Fibroblast of mammary gland (primary cell): ENCODE data around the gene RPUSD1.

Experiments
- DNase-seq: peaks from one replicate; pipeline ENCODE4 v3.0.0-alpha.2; 2010; ENCODE audit warnings: low read depth
- H3K4me3 ChIP-seq: 2 replicates; pipeline ENCODE4 v1.5.1; 2011; ENCODE audit warnings: low read depth, mild to moderate bottlenecking, low read length, moderate library complexity; ENCODE audit not compliant: control insufficient read depth
- TF ChIP-seq, protein P1 (sequence below): conservative IDR thresholded peaks from 2 replicates; pipeline ENCODE4 v1.5.1; 2011; ENCODE audit warnings: low read depth, low read length, inconsistent platforms; ENCODE audit not compliant: control insufficient read depth, insufficient read depth

Gene RPUSD1

DNA sequence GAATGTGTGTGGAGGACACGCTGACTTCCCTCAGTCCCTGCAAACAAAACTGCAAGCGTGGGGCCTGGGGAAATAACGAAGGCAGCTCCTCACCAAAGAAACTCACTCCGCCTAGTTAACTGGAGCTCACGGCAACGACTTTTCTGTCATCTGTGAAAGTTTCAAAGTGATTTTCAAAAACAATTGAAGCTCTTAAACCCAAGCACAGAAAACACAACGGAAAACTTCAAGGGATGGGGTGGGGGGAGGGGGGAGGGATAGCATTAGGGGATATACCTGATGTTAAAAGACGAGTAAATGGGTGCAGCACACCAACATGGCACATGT, 15.5 kb upstream of the RPUSD1 start:
- H3K4me3 ChIP-seq, result no peak overlapping the region
- no peak for DNase-seq
- TF ChIP-seq, protein P1, sequence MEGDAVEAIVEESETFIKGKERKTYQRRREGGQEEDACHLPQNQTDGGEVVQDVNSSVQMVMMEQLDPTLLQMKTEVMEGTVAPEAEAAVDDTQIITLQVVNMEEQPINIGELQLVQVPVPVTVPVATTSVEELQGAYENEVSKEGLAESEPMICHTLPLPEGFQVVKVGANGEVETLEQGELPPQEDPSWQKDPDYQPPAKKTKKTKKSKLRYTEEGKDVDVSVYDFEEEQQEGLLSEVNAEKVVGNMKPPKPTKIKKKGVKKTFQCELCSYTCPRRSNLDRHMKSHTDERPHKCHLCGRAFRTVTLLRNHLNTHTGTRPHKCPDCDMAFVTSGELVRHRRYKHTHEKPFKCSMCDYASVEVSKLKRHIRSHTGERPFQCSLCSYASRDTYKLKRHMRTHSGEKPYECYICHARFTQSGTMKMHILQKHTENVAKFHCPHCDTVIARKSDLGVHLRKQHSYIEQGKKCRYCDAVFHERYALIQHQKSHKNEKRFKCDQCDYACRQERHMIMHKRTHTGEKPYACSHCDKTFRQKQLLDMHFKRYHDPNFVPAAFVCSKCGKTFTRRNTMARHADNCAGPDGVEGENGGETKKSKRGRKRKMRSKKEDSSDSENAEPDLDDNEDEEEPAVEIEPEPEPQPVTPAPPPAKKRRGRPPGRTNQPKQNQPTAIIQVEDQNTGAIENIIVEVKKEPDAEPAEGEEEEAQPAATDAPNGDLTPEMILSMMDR, result no peak

DNA sequence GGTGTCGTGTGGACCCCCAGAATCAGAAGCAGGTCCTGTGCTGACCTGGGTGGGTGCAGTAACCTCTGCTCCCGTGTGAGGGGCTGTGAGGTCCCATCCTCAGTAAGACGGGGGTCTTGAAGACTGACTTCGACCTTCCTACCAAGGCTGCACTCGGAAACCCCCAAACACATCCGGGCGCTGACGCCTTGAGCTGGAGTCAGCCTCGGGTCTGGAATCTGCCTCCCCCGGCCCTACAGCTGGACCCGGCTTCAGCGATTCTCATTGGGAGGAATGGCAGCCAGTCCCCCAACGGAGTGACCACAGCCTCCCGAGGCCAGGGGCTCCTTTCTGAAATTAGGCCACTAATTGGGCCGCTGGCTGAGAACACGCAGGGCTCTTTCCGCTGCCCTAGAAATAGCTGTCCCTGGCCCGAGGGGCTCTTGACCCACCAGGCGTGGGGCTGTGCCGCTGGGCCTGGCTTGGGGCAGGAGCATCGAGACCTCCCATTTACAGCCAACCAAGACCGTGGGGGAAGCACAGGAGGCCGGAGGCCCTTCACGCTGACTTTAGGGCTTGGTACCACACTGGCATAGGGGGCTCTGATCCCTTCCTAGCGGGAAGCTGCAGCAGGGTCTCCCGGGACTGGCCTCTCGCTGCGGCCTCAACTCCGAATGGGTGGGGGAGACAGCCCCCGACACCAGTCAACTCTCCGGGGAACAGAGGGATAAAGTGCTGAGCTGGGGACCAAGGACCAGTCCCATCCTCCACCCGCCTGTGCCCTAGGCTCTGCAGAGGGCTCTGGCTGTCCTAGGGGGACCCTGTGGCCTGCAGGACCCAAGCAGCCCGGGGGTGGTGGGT, 15.0 kb upstream of the RPUSD1 start:
- DNase-seq, result no peak
- H3K4me3 ChIP-seq, result no peak overlapping the region
- TF ChIP-seq, protein P1, result no peak

DNA sequence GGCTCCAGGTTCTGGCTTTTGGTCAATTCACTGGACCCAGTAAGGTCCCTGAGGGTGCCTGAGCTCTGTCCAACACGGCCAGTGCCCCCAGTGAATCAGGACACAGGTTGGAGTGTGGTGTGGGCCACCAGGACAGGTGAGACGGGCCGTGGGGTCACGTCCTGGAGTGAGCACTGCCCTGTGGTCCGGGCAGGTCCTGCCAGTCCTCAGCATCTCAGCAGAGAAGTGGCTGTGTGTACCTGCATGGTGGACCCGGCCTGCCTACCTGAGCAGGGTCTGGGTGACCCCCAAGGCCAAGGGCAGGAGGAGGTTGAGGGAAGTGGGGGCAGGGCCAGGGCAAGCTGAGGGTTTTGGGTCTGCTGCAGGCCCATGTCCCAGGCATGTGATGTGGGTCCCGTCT, 14.3 kb upstream of the RPUSD1 start:
- no peak overlapping the region for H3K4me3 ChIP-seq
- TF ChIP-seq, protein P1, result no peak
- no peak for DNase-seq

DNA sequence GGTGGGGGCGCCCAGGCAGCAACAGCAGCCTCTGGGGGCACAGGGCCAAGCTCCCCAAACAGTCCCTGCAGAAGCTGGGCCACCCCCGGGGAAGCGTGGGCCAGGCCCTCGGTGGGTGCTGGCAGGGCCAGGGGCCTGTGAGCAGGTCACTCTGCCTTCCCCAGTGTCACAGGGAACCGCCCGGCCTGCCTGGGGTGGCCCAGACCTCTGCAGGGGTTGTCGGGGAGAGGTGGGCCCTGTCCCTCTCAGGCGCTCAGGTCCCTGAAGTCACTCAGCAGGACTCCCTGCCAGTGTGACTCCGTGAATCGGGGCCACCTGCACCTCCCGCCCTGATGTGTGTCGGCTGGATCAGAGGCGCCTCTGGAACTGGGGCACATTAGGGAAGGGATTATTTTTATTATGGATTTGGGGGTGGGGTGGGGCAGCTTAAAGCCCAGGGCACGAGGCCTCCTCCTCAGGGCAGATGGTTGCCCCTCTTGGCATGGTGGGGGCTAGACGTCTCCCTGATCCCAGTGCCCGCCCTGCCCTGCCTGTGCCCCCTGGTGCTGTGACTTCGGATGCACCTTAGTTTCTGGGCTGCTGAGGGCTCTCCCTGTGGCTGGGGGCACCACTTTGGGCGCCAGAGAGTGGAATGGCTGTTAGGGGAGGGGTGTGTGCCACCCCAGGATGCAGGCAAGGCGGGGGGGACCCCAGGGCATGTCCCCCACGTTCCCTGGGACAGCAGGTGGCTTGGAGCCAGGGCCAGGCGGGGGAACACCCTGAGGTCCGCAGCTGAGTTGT, 13.6 kb upstream of the RPUSD1 start:
- TF ChIP-seq, protein P1, result no peak
- DNase-seq, result no peak
- H3K4me3 ChIP-seq, result no peak overlapping the region

DNA sequence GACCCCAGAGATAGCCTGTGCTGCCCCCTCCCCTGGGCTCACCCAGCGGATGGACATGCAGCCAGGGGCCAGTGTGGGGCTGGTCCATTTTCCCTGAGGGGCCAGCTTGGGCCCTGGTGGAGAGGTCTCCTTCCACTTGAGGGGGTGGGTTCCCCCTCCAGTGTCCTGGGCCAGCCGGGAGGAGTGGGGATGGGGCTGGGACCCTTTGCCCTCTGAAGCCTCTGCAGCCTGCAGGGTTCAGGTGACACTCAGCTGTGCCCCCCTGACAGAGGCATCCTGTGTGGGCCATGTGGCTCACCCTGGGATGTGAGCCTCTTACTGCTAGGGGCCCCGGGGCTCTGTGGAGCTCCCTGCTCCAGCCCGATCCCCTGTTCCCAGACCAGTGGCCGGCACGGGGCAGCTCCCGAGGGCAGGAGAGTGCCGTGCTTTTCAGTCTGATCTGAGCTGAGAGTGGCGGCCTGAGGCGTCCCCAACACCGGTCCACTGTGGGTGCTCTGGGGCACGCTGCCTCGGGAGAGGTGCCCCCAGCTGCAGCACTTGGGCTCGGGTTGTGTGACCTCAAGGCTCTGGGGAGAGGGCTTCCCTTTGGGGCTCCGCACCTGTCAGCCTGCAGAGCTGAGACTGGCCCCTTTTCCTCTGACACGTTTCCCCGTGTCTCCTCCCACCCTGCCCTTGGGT, 12.8 kb upstream of the RPUSD1 start:
- no peak overlapping the region for H3K4me3 ChIP-seq
- no peak for DNase-seq
- TF ChIP-seq, protein P1, result no peak

DNA sequence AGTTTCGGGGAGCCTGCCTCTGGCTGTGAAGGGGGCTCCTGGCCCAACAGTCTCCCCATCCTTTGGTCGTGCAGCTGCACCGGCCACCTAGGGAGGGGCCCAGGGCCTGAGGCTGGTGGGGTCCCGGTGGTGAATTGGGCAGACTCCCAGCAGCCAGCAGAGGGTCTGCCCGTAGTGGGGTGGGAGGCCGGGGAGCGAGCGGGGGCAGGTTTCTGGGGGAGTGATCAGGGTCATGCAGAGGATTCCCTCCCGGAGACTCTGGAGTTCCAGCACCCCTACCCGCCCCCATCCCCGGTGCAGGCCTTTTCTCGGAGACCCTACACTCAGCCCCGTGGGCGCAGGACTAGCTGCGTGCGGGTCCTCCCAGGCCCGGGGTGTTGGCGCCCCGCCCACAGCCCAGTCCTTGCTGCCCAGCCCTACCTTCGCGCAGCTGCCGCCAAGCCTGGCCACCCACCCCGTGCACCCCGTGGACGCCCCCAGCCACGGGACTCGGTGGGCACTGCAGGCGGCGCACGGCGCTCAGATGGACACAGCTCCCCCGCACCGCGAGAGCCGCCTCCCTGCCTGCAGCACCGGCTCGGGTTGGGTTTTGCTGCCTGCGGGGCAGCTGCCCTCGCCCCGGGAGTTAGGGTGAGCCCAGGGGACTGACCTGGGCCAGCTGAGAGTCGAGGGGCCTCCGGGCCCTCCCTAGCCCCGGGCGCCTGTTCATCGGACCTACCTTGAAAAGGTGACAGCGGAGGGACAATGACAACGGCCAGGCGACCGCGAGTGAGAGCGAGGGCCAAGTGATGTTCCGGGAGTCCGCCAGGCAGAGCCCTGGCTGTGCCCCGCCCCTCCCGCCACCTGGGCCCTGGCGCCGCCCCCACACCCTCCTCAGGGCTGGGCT, 12.0 kb upstream of the RPUSD1 start, which contains the start of gene GNG13:
TSS of gene GNG13 (minus strand) at position 787 of the 886 bp plus-strand sequence. CDS start 1,657 bp downstream, outside the sequence.
- DNase-seq, result no peak
- TF ChIP-seq, protein P1, result no peak
- no peak within 1 kb of the TSS for H3K4me3 ChIP-seq
